Stimulated activated naive B cell treated with anti-CD40 and anti-IgM and Interleukin-4, amounts not matched to agents 10 μg/mL and 1 μg/mL and 100 μg/mL, for 72 hours (primary cell): Measurements from ENCODE around the gene BICC1.

Source experiments
- ATAC-seq, 2 donors: fragments of 150-1000 bp; cut with Tn5 transposase; replicated peaks; 2 replicates each; pipeline ENCODE4 v1.10.0; 2021; ENCODE audit warnings: moderate library complexity in 1 of 2
- DNase-seq: peaks from one replicate; pipeline ENCODE4 v3.0.0; 2021
- H3K27ac Mint-ChIP-seq: one replicate; pipeline ENCODE4 v1.8.0; 2022; ENCODE audit warnings: mild to moderate bottlenecking, mixed read lengths
- H3K27me3 Mint-ChIP-seq, 2 donors: one replicate each; pipeline ENCODE4 v1.8.0; 2022; ENCODE audit warnings: mixed read lengths in 2 of 2
- H3K36me3 Mint-ChIP-seq, 2 donors: one replicate each; pipeline ENCODE4 v1.8.0; 2022; ENCODE audit warnings: mixed read lengths in 2 of 2, mild to moderate bottlenecking in 1 of 2
- H3K4me1 Mint-ChIP-seq, 2 donors: one replicate each; pipeline ENCODE4 v1.8.0; 2022; ENCODE audit warnings: mixed read lengths in 2 of 2, mild to moderate bottlenecking in 1 of 2
- H3K4me3 Mint-ChIP-seq, 2 donors: one replicate each; pipeline ENCODE4 v1.8.0; 2022; ENCODE audit warnings: mild to moderate bottlenecking in 2 of 2, mixed read lengths in 2 of 2, moderate library complexity in 1 of 2
- H3K9me3 Mint-ChIP-seq, 2 donors: one replicate each; pipeline ENCODE4 v1.8.0; 2022; ENCODE audit warnings: mixed read lengths in 2 of 2, mild to moderate bottlenecking in 1 of 2

BICC1 gene

DNA sequence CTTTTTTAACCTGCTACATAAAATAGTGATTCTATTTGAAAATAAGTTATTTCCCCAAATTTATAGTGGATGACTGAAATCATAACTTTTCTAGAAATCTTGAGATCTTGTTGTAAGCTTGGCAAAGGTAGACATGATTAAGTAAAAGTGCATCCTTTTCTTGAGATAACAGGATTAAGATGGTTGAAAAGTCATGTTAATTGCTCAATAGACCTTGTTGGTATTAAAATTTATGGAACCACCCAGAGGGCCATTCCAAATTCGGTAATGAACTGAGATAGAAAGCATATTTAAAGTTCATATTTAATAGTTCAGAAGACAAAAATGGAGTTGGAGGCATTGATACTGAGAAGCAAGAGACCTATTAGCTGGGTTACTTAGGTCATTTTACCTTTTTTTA, 139.1 kb downstream of the BICC1 start:
- no peaks in the 10 kb centered on the region for H3K36me3 Mint-ChIP-seq
- no peaks in the 10 kb centered on the region for H3K27me3 Mint-ChIP-seq
- H3K4me3 Mint-ChIP-seq = no peak overlapping the region
- H3K4me1 Mint-ChIP-seq = no peaks in the 10 kb centered on the region
- DNase-seq (no peak), ATAC-seq (no peak)
- no peak overlapping the region for H3K27ac Mint-ChIP-seq
- peaks cover 0 to 1% of the 10 kb centered on the region in 2 donors for H3K9me3 Mint-ChIP-seq

DNA sequence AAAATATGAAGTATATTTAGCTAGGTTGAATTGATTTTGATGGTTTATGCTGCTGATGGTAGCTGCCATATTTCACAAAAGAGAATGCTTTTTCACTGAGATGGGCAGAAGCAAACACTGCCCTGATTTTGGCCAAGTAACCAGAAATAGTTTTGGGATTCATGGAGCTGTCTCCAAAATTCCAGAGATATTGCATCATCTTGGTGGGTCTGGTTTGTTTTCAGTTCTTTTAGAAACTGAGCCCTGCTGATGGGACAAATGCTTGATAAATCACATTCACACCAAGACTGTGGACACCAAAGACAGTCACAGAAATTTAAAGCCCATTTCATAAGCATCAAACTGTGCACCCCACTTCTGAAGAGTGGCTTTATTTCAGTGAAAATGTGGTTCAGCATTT, 140.5 kb downstream of the BICC1 start:
- no peak for ATAC-seq
- DNase-seq = no peak
- no peak overlapping the region for H3K27ac Mint-ChIP-seq
- no peaks in the 10 kb centered on the region for H3K36me3 Mint-ChIP-seq
- peaks cover 0 to 6% of the 10 kb centered on the region in 2 donors for H3K9me3 Mint-ChIP-seq
- no peak overlapping the region for H3K4me3 Mint-ChIP-seq
- no peaks in the 10 kb centered on the region for H3K4me1 Mint-ChIP-seq
- no peaks in the 10 kb centered on the region for H3K27me3 Mint-ChIP-seq

DNA sequence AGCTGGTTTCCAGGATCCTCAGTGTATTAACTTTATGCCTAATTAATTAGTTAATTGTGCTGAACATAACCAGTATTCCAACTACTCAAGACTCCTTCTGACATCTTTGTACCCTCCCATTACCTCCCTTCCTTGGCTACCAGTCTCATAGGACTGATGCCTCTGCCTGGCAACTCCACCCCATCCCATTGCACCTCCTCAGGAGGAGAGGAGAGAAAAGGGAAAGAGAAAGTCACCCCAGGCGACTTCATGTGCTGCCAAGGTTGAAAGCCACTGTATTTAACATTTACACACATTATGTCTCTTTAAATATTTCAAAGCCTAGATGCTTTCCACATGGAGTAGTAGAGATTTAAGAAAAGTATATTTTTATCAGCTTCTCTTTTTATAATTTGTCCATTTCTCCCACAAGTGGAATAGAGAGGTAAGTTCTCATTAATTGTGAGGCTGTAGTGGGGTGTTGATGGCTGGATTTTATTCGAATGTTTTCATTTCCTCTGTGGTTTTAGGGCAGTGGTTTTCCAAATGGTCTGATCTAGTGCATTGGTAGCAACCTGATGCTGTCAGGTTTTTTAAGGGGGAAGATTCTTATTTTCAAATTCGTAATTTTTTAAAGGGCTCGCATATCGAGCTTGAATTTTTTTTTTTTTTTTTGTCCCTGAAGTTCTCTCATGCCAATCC, 148.0 kb downstream of the BICC1 start:
- peaks cover 13 to 23% of the 10 kb centered on the region in 2 donors for H3K9me3 Mint-ChIP-seq
- ATAC-seq (no peak), DNase-seq (no peak)
- peaks cover 0 to 3% of the 10 kb centered on the region in 2 donors for H3K36me3 Mint-ChIP-seq
- H3K27ac Mint-ChIP-seq = no peak overlapping the region
- H3K4me3 Mint-ChIP-seq = no peak overlapping the region
- no peaks in the 10 kb centered on the region for H3K4me1 Mint-ChIP-seq
- no peaks in the 10 kb centered on the region for H3K27me3 Mint-ChIP-seq

DNA sequence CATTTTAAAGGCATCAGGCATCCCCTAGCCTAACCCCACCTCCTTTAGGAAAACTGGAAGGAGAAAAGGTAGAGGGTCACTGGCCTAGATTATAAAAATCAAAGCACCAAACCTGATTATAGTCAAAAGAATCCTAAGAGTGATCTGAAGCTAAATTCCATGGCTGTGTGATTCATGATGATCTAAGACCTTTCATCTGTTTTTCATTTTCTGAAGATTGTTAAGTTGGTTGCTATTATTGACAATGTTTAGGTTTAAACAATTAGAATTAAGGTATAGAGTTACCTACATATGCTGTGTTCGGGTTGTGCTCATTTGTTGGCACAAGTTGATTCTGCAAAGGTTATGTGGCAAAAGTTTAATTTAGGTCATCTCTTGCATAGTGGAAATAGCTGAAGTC, 148.7 kb downstream of the BICC1 start:
- Mint-ChIP-seq H3K36me3 (peaks cover 0 to 3% of the 10 kb centered on the region in 2 donors), H3K9me3 (peaks cover 13 to 23% of the 10 kb centered on the region in 2 donors), H3K4me3 (no peak overlapping the region), H3K4me1 (no peaks in the 10 kb centered on the region), H3K27me3 (no peaks in the 10 kb centered on the region), H3K27ac (no peak overlapping the region)
- no peak for DNase-seq
- no peak for ATAC-seq

DNA sequence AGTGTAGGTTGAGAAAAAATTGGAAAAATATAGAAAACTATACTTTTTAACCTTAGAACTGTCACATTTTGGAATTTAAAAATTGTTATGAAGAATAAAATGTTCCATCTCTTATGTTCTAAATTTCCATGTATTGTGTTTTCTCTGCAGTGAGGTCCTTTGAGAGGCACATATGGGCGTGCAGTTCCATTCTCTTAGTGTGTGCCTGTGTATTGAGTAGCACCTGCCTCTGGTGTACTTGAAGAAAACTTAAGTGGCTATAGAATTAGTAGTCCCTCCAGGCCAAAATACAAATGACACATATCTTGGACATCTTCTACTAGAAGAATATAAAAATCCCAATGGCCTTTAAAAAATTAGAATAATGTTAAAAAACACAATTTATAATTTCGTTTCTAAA, 149.2 kb downstream of the BICC1 start:
- ATAC-seq = no peak
- no peak for DNase-seq
- no peaks in the 10 kb centered on the region for H3K27me3 Mint-ChIP-seq
- H3K9me3 Mint-ChIP-seq = peaks cover 13 to 21% of the 10 kb centered on the region in 2 donors
- peaks cover 0 to 3% of the 10 kb centered on the region in 2 donors for H3K36me3 Mint-ChIP-seq
- no peak overlapping the region for H3K4me3 Mint-ChIP-seq
- no peak overlapping the region for H3K27ac Mint-ChIP-seq
- H3K4me1 Mint-ChIP-seq = no peaks in the 10 kb centered on the region

DNA sequence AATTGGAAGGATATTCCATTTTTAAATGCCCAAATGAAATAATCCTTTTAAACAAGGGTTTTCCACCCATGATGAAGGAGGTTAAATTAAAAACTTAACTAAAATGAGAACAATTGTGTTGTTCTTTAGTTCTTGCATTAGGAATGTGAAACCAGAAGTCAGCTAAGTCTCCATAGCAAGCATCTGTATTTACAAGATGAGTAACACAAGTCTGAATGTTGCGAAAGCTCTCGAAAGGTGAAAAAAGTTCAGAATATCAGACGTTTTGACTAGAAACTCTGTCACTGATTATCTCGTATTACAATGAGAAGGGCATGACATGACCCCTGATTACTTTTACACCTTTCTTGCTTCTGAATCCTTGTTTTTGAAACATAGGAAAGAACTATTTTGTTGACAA, 149.6 kb downstream of the BICC1 start:
- H3K9me3 Mint-ChIP-seq = peaks cover 13 to 18% of the 10 kb centered on the region in 2 donors
- no peaks in the 10 kb centered on the region for H3K27me3 Mint-ChIP-seq
- peaks cover 0 to 3% of the 10 kb centered on the region in 2 donors for H3K36me3 Mint-ChIP-seq
- H3K4me3 Mint-ChIP-seq = no peak overlapping the region
- no peak overlapping the region for H3K27ac Mint-ChIP-seq
- DNase-seq (no peak), ATAC-seq (no peak)
- no peaks in the 10 kb centered on the region for H3K4me1 Mint-ChIP-seq

DNA sequence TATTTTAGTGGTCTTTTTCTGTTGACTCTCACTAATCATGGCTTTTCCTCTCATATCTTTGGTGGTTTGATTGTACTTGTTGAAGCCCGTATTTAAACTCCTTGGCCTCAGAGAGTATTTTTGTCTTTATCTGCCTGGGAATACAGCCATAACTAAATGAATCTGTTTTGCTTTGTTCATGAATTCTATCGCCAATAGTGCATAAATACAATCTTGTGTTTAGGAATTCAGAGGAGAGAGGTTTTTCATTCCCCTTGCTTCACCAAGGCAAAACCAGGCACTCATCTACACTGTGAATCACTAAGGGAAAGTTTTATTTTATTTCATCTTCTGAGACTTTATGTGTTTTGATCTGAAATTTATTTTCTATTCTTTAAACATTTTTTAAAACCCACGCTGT, 152.7 kb downstream of the BICC1 start:
- Mint-ChIP-seq H3K36me3 (peaks cover 0 to 3% of the 10 kb centered on the region in 2 donors), H3K27ac (no peak overlapping the region), H3K27me3 (no peaks in the 10 kb centered on the region)

DNA sequence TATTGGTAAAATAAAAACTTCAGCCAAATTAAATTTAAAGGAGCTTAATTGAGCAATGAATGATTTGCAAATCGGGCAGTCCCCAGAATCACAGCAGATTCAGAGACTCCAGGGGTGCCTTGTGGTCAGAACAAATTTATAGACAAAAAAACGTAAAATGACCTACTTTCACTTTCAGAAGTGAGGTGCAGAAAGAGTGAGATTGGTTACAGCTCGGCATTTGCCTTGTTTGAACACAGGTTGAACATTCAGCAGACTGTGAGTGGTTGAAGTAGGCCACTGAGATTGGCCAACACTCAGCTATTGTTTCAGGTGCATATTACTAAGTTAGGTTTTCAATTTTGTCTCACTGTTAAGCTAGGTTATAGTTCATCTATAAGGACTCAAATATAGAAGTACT, 153.4 kb downstream of the BICC1 start:
- no peaks in the 10 kb centered on the region for H3K4me1 Mint-ChIP-seq
- H3K27me3 Mint-ChIP-seq = no peaks in the 10 kb centered on the region
- ATAC-seq = no peak
- DNase-seq = no peak
- H3K27ac Mint-ChIP-seq = no peak overlapping the region
- H3K4me3 Mint-ChIP-seq = no peak overlapping the region
- peaks cover 0 to 3% of the 10 kb centered on the region in 2 donors for H3K36me3 Mint-ChIP-seq
- peaks cover 13 to 18% of the 10 kb centered on the region in 2 donors for H3K9me3 Mint-ChIP-seq

More for the DNA sequence above, 152.7 kb downstream of the BICC1 start:
- no peak for DNase-seq
- H3K4me3 Mint-ChIP-seq = no peak overlapping the region
- peaks cover 13 to 18% of the 10 kb centered on the region in 2 donors for H3K9me3 Mint-ChIP-seq
- no peaks in the 10 kb centered on the region for H3K4me1 Mint-ChIP-seq
- no peak for ATAC-seq

DNA sequence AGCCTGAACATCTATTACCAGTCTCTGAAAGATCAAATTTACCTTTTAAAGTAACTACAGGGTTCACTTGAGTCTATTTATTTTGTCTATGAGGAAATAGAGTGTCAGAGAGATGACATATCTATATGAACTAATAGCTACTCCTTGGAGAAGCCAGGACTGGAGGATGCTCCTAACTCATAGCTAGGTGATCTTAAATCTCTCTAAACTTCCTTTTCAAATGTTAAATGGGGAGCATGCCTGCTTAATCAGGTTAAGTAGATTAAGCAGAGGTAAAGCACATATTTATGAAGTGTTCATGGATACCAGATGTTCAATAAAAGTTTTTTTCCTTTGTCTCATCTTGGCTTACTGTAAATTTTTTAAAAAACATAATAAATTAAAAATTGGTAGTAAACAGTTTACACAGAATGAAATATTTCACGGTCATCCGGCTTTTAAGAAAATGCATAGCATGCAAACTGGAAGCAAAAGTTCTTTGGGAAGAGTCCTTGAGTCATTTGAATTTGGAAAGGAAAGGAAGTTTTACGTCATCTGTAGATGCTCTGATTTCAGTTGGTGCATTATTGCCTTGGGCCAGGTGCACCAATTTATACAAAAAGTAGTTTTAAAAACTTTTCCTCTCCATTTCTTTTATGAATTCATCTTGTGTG, 155.1 kb downstream of the BICC1 start:
- Mint-ChIP-seq H3K27me3 (no peaks in the 10 kb centered on the region), H3K4me3 (no peak overlapping the region), H3K36me3 (peaks cover 0 to 3% of the 10 kb centered on the region in 2 donors)

DNA sequence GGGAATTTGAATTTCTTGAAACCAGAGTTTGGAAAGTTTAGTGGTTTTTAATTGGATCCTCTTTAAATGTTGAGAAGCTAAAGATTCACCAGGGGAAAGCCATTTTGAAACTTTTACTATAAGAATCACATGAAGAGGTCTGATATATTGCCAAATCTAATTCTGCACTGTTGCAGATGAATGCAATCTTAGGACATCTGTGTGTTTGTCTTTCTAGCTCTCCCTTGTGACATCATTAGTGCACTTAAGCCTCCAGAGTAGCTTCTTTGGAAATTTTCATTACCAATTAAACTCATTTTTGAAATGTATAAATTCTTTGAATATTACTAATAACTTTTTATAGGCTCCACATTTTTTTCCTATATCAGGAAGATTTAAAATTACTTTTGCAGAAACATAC, 160.2 kb downstream of the BICC1 start:
- no peak overlapping the region for H3K4me3 Mint-ChIP-seq
- H3K27me3 Mint-ChIP-seq = no peaks in the 10 kb centered on the region
- no peak for ATAC-seq

More for the DNA sequence above, 155.1 kb downstream of the BICC1 start:
- no peak for ATAC-seq
- no peaks in the 10 kb centered on the region for H3K4me1 Mint-ChIP-seq
- no peak overlapping the region for H3K27ac Mint-ChIP-seq
- no peak for DNase-seq
- H3K9me3 Mint-ChIP-seq = peaks cover 13 to 18% of the 10 kb centered on the region in 2 donors

DNA sequence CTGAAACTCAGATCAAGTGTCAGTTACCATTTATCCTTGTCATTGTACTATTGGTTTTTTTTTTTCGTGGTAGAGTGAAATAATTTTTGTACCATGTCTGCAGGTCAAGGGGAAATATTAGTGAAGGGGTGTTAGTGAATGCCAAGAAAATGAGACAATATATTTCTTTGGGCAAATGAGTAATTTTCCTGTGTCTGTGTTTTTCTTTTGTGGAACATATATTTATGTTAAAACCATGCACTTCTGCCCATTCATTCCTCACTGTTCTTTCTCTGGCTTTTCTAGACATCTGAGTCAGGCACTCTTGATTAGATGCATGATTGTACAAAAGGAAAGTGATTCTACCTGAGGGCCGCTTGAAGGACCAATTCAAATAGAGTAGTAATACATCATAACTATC, 161.6 kb downstream of the BICC1 start:
- no peak overlapping the region for H3K4me3 Mint-ChIP-seq
- DNase-seq (no peak), ATAC-seq (no peak)
- H3K27ac Mint-ChIP-seq = no peak overlapping the region
- no peaks in the 10 kb centered on the region for H3K27me3 Mint-ChIP-seq
- H3K4me1 Mint-ChIP-seq = no peaks in the 10 kb centered on the region
- H3K9me3 Mint-ChIP-seq = peaks cover 0 to 4% of the 10 kb centered on the region in 2 donors
- H3K36me3 Mint-ChIP-seq = no peaks in the 10 kb centered on the region

More for the DNA sequence above, 160.2 kb downstream of the BICC1 start:
- DNase-seq = no peak
- no peak overlapping the region for H3K27ac Mint-ChIP-seq
- H3K4me1 Mint-ChIP-seq = no peaks in the 10 kb centered on the region
- no peaks in the 10 kb centered on the region for H3K36me3 Mint-ChIP-seq
- H3K9me3 Mint-ChIP-seq = peaks cover 0 to 1% of the 10 kb centered on the region in 2 donors

DNA sequence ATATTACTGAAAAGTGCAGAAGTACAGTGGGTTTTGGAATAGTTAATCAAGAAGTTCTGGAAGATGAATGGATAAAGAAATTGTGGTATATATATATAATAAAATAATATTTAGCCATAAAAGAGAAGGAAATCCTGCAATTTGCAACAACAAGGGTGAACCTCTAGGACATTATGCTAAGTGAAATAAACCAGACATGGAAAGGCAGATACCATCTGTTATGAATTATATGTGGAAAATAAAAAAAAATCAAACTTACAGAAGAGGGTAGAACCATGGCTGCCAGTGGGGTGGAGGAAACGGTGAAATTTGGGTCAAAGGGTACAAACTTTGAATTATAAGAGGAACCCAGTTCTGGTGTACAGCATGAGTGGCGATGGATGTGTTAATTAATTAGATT, 162.6 kb downstream of the BICC1 start:
- DNase-seq (no peak), ATAC-seq (no peak)
- no peak overlapping the region for H3K4me3 Mint-ChIP-seq
- H3K27me3 Mint-ChIP-seq = no peaks in the 10 kb centered on the region
- H3K9me3 Mint-ChIP-seq = peaks cover 0 to 4% of the 10 kb centered on the region in 2 donors
- H3K4me1 Mint-ChIP-seq = no peaks in the 10 kb centered on the region
- no peak overlapping the region for H3K27ac Mint-ChIP-seq
- H3K36me3 Mint-ChIP-seq = no peaks in the 10 kb centered on the region

DNA sequence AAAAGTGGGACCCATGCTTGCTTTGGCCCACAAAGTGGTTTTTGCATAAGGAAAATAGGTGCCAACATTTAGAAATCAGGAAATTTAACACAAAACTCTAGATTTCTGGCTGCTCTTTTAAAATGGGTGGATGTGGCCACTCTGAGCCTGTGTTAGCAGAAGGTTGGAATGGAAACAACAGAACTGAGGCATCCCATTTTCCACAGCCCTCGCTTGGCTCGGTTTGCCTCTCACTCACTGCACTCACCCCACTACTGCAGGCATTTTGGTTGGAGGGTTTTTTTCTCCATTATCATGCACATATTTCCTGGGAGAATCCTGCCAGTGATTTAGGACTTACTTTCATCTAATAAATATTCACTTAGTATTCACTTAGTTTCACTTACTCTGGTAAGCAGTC, 178.9 kb downstream of the BICC1 start:
- Mint-ChIP-seq H3K4me3 (no peak overlapping the region), H3K27me3 (peaks cover 0 to 2% of the 10 kb centered on the region in 2 donors), H3K4me1 (no peaks in the 10 kb centered on the region), H3K27ac (no peak overlapping the region), H3K9me3 (peaks cover 8 to 10% of the 10 kb centered on the region in 2 donors), H3K36me3 (no peaks in the 10 kb centered on the region)
- no peak for DNase-seq
- no peak for ATAC-seq

DNA sequence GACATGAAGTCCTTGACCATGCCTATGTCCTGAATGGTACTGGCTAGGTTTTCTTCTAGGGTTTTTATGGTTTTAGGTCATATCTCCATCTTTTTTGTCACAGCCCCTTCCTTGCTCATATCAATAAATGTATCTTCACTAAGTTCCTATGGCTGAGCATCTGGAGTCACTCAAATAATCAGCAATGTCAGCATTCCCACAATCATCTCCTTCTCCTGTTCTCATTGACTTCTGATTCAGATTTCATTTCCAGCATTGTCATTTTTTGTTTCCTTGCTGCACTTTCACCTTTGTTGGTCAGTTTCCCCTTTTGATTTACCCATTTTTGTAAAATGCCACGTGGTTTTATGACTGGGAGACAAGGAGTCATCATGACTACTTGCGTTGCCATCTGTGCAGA, 181.2 kb downstream of the BICC1 start:
- ATAC-seq = no peak
- Mint-ChIP-seq H3K4me3 (no peak overlapping the region), H3K36me3 (no peaks in the 10 kb centered on the region), H3K27me3 (no peaks in the 10 kb centered on the region), H3K4me1 (no peaks in the 10 kb centered on the region), H3K27ac (no peak overlapping the region), H3K9me3 (peaks cover 3 to 10% of the 10 kb centered on the region in 2 donors)
- DNase-seq = no peak

DNA sequence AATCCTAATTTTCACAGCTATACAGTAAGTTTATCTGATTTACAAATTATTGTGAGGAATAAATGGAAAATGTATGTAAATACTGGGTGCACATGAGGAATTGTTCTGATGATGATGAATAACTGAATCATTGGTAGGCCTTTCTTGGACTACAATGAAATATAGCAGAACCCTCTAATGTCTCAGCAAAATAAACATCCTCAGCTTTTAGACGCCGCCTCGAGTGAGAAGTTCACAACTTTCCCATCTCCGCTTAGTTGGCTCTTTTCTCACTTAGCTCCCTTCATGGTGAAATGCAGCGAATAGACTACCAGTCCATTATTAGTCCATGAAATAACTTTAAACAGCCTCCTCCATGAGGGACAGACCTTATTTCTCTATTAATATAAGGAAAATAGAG, 182.3 kb downstream of the BICC1 start:
- Mint-ChIP-seq H3K4me1 (no peaks in the 10 kb centered on the region), H3K27ac (no peak overlapping the region), H3K27me3 (no peaks in the 10 kb centered on the region), H3K36me3 (no peaks in the 10 kb centered on the region), H3K9me3 (peaks cover 3 to 10% of the 10 kb centered on the region in 2 donors), H3K4me3 (no peak overlapping the region)
- no peak for DNase-seq
- no peak for ATAC-seq
